Measurements from ENCODE around the gene PAQR7.
A peak's percentile ranks its signal among the peaks of the same experiment; 100 is the strongest.

PAQR7 gene

GRCh38 chr1:25821112-25821476 is 54.4 kb downstream of the PAQR7 start (continued):
- TF ChIP-seq ARNTL (CRISPR knock-in tag; IDR thresholded peaks at IDR 0.05; ENCODE audit: borderline replicate concordance, low read depth) (no peak), BACH2 (CRISPR knock-in tag; IDR thresholded peaks at IDR 0.05; ENCODE audit: borderline replicate concordance) (no peak), ZC3H10 (CRISPR knock-in tag; IDR thresholded peaks at IDR 0.05) (no peak), ISL1 (CRISPR knock-in tag; IDR thresholded peaks at IDR 0.05) (no peak)

GRCh38 chr1:25820247-25821111 is 55.0 kb downstream of the PAQR7 start:
- TF ChIP-seq BACH2 (CRISPR knock-in tag; IDR thresholded peaks at IDR 0.05; ENCODE audit: borderline replicate concordance) (no peak), TSHZ2 (CRISPR knock-in tag; IDR thresholded peaks at IDR 0.05) (no peak), PATZ1 (CRISPR knock-in tag; IDR thresholded peaks at IDR 0.05; ENCODE audit: borderline replicate concordance) (no peak), ZNF565 (CRISPR knock-in tag; conservative IDR thresholded peaks at IDR 0.05; ENCODE audit: low read depth) (no peak), ZC3H10 (CRISPR knock-in tag; IDR thresholded peaks at IDR 0.05) (no peak), ESRRG (CRISPR knock-in tag; IDR thresholded peaks at IDR 0.05) (no peak), ISL1 (CRISPR knock-in tag; IDR thresholded peaks at IDR 0.05) (no peak), TOX (CRISPR knock-in tag; IDR thresholded peaks at IDR 0.05; ENCODE audit: borderline replicate concordance) (no peak), GLIS3 (CRISPR knock-in tag; IDR thresholded peaks at IDR 0.05) (no peak), ARNTL (CRISPR knock-in tag; IDR thresholded peaks at IDR 0.05; ENCODE audit: borderline replicate concordance, low read depth) (no peak), CREB5 (CRISPR knock-in tag; IDR thresholded peaks at IDR 0.05; ENCODE audit: low read depth) (no peak), PPARA (CRISPR knock-in tag; IDR thresholded peaks at IDR 0.05; ENCODE audit: borderline replicate concordance) (no peak), RARB (CRISPR knock-in tag; IDR thresholded peaks at IDR 0.05) (no peak), ZFP30 (CRISPR knock-in tag; IDR thresholded peaks at IDR 0.05) (no peak)
- ATAC-seq, result peak; percentile 72

- 0 out of 2 replicates have a peak, but pooled peaks have one; percentile 25 for TF ChIP-seq GLIS3 (CRISPR knock-in tag; IDR thresholded peaks at IDR 0.05)
- no peak for TF ChIP-seq RARB (CRISPR knock-in tag; IDR thresholded peaks at IDR 0.05)
- ATAC-seq, result peak; percentile 92
Observed at GRCh38 chr1:25819491-25820246, 55.8 kb downstream of the PAQR7 start, which contains the start of gene MTFR1L. MTFR1L (plus strand) TSS chr1:25819954; CDS start chr1:25823105, 3,151 bp downstream.

GRCh38 chr1:25818569-25818968 is 56.9 kb downstream of the PAQR7 start:
- no peak for ATAC-seq
- TF ChIP-seq ZNF70 (CRISPR knock-in tag; IDR thresholded peaks at IDR 0.05) (no peak), CSDC2 (CRISPR knock-in tag; IDR thresholded peaks at IDR 0.05) (no peak), ZNF8 (CRISPR knock-in tag; IDR thresholded peaks at IDR 0.05) (no peak), ZNF565 (CRISPR knock-in tag; conservative IDR thresholded peaks at IDR 0.05; ENCODE audit: low read depth) (no peak), SNAI2 (CRISPR knock-in tag; IDR thresholded peaks at IDR 0.05) (no peak), BACH2 (CRISPR knock-in tag; IDR thresholded peaks at IDR 0.05; ENCODE audit: borderline replicate concordance) (no peak), GLIS3 (CRISPR knock-in tag; IDR thresholded peaks at IDR 0.05) (no peak), ISL1 (CRISPR knock-in tag; IDR thresholded peaks at IDR 0.05) (no peak)

Measured in SK-N-SH treated with all-trans-retinoic acid at 6 μM for 48 hours (cell line).